Ovary (tissue), 3 donors: Measurements from ENCODE around the gene TCP11.

Experiments
- EP300 ChIP-seq: sonication (generic); formaldehyde crosslinking; IDR thresholded peaks from one replicate; pipeline ENCODE4 v1.6.1; 2017; ENCODE audit warnings: antibody characterized with exemption
- TF ChIP-seq, protein P1 (sequence below), 3 donors: fragments of 450-650 bp in 2 of 3; fragments of 200-600 bp in 1 of 3; IDR thresholded peaks; one replicate each; pipeline versions ENCODE4 v1.5.1 to v1.8.0; 2016 to 2022; ENCODE audit warnings: antibody characterized with exemption in 3 of 3, mild to moderate bottlenecking in 1 of 3
- donor health status: DM: no; HTN: no; CAD: no.

DNA sequence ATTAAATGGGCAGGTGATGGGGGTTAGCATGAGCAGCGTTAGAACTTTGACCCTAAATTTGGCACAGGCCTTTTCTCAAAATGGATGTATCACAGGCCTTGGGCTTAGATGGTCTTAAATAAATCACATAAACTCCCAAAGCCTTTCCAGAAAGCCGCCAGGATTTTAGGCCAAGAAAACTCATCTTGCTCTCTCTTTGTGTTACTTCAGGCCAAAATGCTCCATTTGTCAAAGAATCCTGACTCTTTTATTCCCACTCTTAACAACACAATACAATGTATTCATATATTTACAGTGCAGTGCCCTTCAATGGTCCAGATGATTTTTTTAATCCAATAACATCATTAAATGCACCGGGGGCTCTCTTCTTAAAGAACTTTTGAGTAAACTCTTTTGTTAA, 5.9 kb upstream of the TCP11 start:
- TF ChIP-seq, protein P1, sequence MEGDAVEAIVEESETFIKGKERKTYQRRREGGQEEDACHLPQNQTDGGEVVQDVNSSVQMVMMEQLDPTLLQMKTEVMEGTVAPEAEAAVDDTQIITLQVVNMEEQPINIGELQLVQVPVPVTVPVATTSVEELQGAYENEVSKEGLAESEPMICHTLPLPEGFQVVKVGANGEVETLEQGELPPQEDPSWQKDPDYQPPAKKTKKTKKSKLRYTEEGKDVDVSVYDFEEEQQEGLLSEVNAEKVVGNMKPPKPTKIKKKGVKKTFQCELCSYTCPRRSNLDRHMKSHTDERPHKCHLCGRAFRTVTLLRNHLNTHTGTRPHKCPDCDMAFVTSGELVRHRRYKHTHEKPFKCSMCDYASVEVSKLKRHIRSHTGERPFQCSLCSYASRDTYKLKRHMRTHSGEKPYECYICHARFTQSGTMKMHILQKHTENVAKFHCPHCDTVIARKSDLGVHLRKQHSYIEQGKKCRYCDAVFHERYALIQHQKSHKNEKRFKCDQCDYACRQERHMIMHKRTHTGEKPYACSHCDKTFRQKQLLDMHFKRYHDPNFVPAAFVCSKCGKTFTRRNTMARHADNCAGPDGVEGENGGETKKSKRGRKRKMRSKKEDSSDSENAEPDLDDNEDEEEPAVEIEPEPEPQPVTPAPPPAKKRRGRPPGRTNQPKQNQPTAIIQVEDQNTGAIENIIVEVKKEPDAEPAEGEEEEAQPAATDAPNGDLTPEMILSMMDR (IDR thresholded peaks at IDR 0.05) = no peak
- TF ChIP-seq EP300 = no peak
